ENCODE measurements around the gene GGACT. TPM values are rescaled to one million over a fixed set of nuclear protein-coding genes. Genes with fewer than 3 reads are reported as not detected.

GGACT gene
- total RNA-seq, 3 donors from 2014 or later (not counting 1 experiment from before 2014, with no cell fraction given) = 8.8 to 16.4 (median 15.1) TPM

DNA sequence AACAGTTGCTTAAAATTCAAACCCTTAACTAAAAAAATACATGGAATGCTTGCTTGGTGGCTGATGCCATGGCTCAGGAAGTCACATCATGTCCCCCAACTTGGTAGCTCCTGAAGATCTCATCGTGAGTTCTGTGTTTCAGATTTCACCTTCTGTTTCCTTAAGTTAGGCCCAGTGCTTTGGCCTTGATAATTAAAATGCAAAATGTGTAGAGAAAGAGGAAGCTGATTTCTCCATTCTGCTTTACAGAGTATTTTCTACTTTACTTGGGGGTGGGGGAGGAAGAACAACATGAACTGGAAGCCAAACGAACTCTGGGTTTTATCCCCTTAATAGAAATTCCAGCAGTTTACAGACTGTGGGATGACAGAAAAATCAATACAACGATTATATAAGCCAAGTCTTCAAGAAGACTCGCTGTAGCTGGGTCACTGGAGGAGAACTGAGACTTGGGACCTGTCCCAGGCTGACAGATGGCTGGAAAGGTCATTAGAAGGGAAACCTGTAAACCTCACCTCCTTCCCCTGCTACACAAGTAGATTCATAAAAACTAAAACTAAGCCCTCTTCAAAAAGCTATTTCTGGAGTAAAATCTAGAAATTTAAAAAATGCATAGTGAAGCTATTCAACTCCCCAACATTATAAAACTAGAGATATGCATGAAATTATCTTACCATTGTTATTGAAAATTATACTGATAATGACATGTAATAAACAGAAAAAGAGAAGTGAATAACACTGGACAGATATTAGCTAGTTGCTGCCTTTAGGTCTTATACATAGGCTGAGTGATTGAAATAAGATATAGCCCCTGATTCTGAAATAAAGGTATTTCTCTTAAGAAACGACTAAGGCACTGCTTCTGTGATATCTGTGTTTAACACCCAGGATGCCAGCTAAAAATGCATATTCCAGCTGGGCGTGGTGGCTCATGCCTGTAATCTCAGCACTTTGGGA is 22.1 kb upstream of the GGACT start:
- Mint-ChIP-seq H3K4me3 (peak overlapping the region; percentile 55), H3K27ac (peak overlapping the region; percentile 84 to 96), H3K27me3 (ENCODE audit: low read depth in 2 of 2) (no peaks in the 10 kb centered on the region), H3K9me3 (no peaks in the 10 kb centered on the region), H3K4me1 (peaks cover 58 to 61% of the 10 kb centered on the region in 2 donors), H3K36me3 (peaks cover 2% of the 10 kb centered on the region)
- TF ChIP-seq, protein P1, sequence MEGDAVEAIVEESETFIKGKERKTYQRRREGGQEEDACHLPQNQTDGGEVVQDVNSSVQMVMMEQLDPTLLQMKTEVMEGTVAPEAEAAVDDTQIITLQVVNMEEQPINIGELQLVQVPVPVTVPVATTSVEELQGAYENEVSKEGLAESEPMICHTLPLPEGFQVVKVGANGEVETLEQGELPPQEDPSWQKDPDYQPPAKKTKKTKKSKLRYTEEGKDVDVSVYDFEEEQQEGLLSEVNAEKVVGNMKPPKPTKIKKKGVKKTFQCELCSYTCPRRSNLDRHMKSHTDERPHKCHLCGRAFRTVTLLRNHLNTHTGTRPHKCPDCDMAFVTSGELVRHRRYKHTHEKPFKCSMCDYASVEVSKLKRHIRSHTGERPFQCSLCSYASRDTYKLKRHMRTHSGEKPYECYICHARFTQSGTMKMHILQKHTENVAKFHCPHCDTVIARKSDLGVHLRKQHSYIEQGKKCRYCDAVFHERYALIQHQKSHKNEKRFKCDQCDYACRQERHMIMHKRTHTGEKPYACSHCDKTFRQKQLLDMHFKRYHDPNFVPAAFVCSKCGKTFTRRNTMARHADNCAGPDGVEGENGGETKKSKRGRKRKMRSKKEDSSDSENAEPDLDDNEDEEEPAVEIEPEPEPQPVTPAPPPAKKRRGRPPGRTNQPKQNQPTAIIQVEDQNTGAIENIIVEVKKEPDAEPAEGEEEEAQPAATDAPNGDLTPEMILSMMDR (IDR thresholded peaks at IDR 0.05) = no peak
- H3K36me3 ChIP-seq (ENCODE audit: control insufficient read depth, insufficient read depth, low read length) = no peaks in the 10 kb centered on the region
- H3K27ac ChIP-seq (ENCODE audit: low read length) = peak overlapping the region; percentile 37
- no peak for ATAC-seq
- intact Hi-C loops (cut with micrococcal nuclease) = loop anchor here (5.0 kb wide), 1 partner anchor 62 kb away; the partner anchor contains the start of gene TMTC4
- 66% methylated on average over 6 of the region's 6 CpGs for WGBS (ENCODE audit: insufficient coverage)
- peaks cover 38% of the 10 kb centered on the region for H3K4me1 ChIP-seq (ENCODE audit: control insufficient read depth, insufficient read depth, low read length)
- no peak for DNase-seq
- no peak overlapping the region for H3K4me3 ChIP-seq (ENCODE audit: low read length)
- H3K9me3 ChIP-seq (ENCODE audit: control insufficient read depth, insufficient read depth, low read length) = no peaks in the 10 kb centered on the region
- no peaks in the 10 kb centered on the region for H3K27me3 ChIP-seq (ENCODE audit: control insufficient read depth, insufficient read depth, low read length)

DNA sequence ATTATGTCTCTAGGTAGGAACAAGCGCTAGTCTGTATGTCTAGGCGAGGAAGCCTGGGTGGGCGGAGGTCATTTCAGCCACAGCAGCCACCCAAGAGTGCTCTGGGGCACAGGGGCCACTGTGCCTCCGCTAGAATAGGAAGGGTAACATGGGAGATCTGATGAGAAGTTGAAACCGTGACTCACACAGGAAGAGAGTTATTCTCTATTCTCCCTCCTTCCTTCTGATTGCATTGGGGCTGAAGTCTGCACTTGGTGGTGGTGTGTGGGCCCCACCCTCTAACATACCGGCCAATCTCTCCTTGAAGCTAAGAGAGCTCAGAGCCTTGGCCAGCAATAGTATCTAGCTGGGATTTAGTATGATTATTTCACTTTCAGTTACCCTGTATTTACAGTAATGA is 20.3 kb upstream of the GGACT start:
- Histone ChIP-seq H3K4me3 (ENCODE audit: low read length) (no peak overlapping the region), H3K36me3 (ENCODE audit: control insufficient read depth, insufficient read depth, low read length) (no peaks in the 10 kb centered on the region), H3K27me3 (ENCODE audit: control insufficient read depth, insufficient read depth, low read length) (no peaks in the 10 kb centered on the region), H3K27ac (ENCODE audit: low read length) (peak overlapping the region; percentile 67), H3K4me1 (ENCODE audit: control insufficient read depth, insufficient read depth, low read length) (peaks cover 38% of the 10 kb centered on the region), H3K9me3 (ENCODE audit: control insufficient read depth, insufficient read depth, low read length) (no peaks in the 10 kb centered on the region)
- H3K4me3 Mint-ChIP-seq = peak overlapping the region; percentile 85
- H3K27ac Mint-ChIP-seq = peak overlapping the region; percentile 86 to 96
- 16% methylated on average over 4 of the region's 6 CpGs for WGBS (ENCODE audit: insufficient coverage)
- H3K4me1 Mint-ChIP-seq = peaks cover 58 to 61% of the 10 kb centered on the region in 2 donors
- intact Hi-C loops (cut with micrococcal nuclease) = no loop called here
- DNase-seq = peak; percentile 13 to 29
- ATAC-seq = peak; percentile 67 to 81 (median 71)
- H3K36me3 Mint-ChIP-seq = peaks cover 14% of the 10 kb centered on the region
- TF ChIP-seq, protein P1 (IDR thresholded peaks at IDR 0.05) = no peak
- H3K27me3 Mint-ChIP-seq (ENCODE audit: low read depth in 2 of 2) = no peaks in the 10 kb centered on the region
- no peaks in the 10 kb centered on the region for H3K9me3 Mint-ChIP-seq

DNA sequence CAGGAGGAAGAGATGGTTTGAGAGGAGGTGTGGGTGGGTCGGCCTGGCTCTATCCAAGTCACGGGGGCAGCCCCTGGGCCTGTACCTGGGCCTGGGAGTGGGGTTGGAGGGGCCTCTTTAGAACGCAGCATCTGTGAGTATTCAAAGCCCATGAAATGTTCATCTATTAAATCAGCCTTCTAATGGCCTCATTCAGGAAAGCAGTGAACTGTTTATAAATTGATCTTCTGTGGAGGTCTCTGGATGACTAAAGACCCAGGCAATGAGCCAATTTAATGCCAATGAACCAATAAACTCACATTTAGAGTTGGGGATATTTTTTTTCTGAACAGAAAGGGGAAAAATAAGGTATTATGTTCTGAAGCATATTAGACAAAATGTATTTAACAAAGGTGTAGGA is 19.9 kb upstream of the GGACT start:
- H3K27ac Mint-ChIP-seq = peak overlapping the region; percentile 86 to 96
- ATAC-seq (no peak), DNase-seq (no peak)
- no peaks in the 10 kb centered on the region for H3K27me3 Mint-ChIP-seq (ENCODE audit: low read depth in 2 of 2)
- H3K4me1 Mint-ChIP-seq = peaks cover 58 to 61% of the 10 kb centered on the region in 2 donors
- Histone ChIP-seq H3K36me3 (ENCODE audit: control insufficient read depth, insufficient read depth, low read length) (no peaks in the 10 kb centered on the region), H3K9me3 (ENCODE audit: control insufficient read depth, insufficient read depth, low read length) (no peaks in the 10 kb centered on the region), H3K4me3 (ENCODE audit: low read length) (no peak overlapping the region), H3K4me1 (ENCODE audit: control insufficient read depth, insufficient read depth, low read length) (peaks cover 38% of the 10 kb centered on the region), H3K27ac (ENCODE audit: low read length) (peak overlapping the region; percentile 67), H3K27me3 (ENCODE audit: control insufficient read depth, insufficient read depth, low read length) (no peaks in the 10 kb centered on the region)
- WGBS (ENCODE audit: insufficient coverage) = 97% methylated on average over 3 of the region's 3 CpGs
- H3K36me3 Mint-ChIP-seq = peaks cover 18% of the 10 kb centered on the region
- TF ChIP-seq, protein P1 (IDR thresholded peaks at IDR 0.05) = no peak
- intact Hi-C loops (cut with micrococcal nuclease) = no loop called here
- H3K4me3 Mint-ChIP-seq = peak overlapping the region; percentile 85
- no peaks in the 10 kb centered on the region for H3K9me3 Mint-ChIP-seq

All from natural killer cell (primary cell).